CD4-positive, alpha-beta T cell treated with Interleukin-17A for 4 hours (primary cell): ENCODE data around the gene RBM14.
"Not testable (repeated sequence)": the region's sequence is repeated elsewhere in the genome, so short reads cannot be mapped to it uniquely, and the experiment has no call there.

Experiments used
- DNase-seq: peaks from one replicate; pipeline ENCODE4 v3.0.0-alpha.2; 2020; ENCODE audit warnings: mixed read lengths

RBM14 gene

DNA sequence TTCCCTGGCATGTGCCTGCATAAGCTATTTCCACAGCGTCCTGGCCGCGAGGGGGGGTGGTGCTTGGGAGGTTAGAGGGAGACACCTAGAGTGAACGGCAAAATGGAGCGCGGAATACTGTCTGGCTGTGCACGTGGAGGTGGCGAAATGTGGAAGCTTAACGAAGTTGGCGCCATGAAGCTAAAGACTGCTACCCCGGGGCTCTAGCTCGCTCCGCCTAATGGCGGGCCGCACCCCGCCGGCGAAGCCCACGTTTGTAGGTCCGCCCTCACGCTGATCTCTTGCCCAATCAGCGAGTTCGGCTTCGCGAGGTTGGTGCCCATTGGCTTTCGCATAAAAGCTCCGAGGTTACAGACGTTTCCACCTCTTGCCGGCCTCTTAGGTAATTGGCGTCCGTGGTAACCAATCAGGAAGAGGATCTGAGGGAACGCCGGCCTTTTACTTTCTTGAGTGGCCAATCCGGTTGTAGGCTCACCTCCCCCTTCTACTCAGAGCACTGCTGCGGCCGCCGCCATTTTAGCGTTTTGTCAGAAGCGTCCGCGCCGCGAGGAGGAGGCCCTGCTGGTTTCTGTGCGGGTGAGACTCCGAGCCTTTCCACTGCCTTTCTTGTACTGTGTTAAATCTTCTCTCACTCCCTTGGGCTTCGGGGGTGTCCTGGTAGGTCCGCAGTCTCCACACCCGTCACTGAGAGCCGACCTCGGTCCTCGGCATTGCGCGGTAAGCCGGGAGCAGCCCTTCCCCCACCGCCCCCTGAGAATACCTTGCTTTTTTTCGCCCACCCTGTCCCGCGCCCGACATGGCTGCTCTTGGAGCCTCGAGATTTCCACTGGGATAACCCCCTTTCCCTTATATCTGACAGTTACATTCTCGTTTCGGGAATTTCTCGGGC lies 22.0 kb downstream of the RBM14 start, which contains the start of gene RBM4:
RBM4 (plus strand) TSS at position 527 of the 889 bp plus-strand sequence. CDS start 1,009 bp downstream, outside the sequence.
- peak; percentile 94 for DNase-seq

- peak; percentile 32 for DNase-seq
Observed at GRCh38 chr11:66639066-66639813, 22.8 kb downstream of the RBM14 start.

GRCh38 chr11:66639814-66640340 lies 23.4 kb downstream of the RBM14 start:
- DNase-seq = not testable (repeated sequence)

DNA sequence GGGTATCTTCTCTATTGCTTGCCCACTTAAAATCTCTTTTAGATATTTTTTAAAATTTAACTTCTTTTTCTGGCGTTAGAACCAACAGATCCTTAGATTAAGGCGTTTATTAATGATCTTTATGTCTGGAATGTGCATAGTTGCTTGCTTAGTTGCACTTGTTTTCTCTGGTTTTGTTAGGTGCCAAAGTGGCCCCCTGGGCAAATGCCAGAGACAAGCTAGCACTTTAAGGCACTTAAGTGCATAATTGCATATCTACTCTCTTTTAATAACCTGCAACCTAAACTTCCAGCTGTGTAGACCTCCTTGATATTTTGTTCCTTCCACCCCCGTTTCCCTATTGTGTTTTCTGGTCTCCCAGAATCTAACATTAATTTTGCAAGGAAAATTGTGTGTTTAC lies 25.4 kb downstream of the RBM14 start:
- DNase-seq = no peak

DNA sequence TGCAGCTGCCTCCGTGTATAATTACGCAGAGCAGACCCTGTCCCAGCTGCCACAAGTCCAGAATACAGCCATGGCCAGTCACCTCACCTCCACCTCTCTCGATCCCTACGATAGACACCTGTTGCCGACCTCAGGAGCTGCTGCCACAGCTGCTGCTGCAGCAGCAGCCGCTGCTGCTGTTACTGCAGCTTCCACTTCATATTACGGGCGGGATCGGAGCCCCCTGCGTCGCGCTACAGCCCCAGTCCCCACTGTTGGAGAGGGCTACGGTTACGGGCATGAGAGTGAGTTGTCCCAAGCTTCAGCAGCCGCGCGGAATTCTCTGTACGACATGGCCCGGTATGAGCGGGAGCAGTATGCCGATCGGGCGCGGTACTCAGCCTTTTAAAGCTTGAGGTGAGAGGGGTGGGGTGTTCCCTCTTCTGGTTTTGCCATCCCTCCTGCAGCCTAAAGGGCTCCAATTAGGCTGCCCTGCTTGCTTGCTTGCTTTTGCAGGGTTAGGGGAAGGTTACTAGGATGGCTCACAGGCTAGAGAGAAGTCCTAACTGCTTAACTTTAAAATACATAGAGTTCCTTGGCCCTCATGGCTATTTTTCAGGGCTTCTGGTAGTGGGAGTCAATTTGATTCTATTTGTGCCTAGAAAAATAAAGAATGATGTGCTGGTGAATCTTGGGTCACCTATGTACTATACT lies 27.5 kb downstream of the RBM14 start:
- no peak for DNase-seq

GRCh38 chr11:66646828-66647227 lies 30.4 kb downstream of the RBM14 start:
- no peak for DNase-seq

DNA sequence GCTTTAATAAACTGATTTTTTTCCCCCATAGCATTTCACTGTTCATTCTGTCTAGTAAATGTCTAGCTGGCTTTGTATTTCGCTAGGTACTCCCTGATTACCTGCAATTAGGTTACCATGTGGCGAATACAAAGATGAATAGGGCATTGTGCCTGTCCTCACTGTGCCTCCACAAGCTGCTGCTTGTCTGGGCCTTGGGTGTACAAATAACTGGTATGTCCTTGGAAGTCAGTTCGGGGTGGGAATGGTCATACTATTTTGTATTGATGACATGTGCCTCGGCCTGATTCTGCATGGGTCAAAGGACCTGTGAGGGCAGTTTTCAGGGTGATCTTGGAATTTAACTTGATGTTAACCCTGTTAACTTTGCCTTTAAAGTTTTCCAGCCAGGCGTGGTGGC lies 33.5 kb downstream of the RBM14 start:
- no peak for DNase-seq

- DNase-seq = no peak
Observed at GRCh38 chr11:66651016-66651415, 34.6 kb downstream of the RBM14 start.

- no peak for DNase-seq
Observed at GRCh38 chr11:66652651-66653050, 36.2 kb downstream of the RBM14 start.

DNA sequence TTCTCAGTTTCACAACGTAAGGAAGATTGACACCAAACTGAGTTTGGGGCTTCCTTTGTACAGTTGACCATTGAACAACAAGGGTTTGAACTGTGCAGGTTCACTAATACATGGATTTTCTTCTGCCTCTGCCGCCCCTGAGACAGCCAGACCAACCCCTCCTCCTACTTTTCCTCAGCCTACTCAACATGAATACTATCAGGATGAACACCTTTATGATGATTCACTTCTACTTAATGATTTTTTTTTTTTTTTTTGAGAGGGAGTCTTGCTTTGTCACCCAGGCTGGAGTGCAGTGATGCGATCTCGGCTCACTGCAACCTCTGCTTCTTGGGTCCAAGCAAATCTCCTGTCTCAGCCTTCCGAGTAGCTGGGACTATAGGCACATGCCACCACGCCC lies 36.7 kb downstream of the RBM14 start:
- no peak for DNase-seq

DNA sequence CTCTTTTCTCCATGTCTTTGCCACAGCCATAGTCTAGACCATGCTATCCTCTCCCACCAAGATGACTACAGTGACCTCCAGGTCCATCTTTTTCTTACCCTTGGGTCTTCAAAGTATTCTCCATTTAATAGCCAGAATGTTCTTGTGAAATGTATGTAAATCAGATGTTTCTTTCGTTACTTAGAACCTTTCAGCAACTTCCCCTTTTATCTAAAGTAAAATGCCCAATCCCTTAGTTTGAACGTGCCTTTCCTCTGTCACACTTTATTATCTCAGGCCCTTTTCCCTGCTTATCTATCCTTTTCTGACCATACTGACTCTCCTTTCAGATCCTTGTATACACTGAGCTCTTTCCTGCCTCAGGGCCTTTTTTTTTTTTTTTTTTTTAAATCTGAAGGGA lies 43.3 kb downstream of the RBM14 start:
- DNase-seq = no peak

DNA sequence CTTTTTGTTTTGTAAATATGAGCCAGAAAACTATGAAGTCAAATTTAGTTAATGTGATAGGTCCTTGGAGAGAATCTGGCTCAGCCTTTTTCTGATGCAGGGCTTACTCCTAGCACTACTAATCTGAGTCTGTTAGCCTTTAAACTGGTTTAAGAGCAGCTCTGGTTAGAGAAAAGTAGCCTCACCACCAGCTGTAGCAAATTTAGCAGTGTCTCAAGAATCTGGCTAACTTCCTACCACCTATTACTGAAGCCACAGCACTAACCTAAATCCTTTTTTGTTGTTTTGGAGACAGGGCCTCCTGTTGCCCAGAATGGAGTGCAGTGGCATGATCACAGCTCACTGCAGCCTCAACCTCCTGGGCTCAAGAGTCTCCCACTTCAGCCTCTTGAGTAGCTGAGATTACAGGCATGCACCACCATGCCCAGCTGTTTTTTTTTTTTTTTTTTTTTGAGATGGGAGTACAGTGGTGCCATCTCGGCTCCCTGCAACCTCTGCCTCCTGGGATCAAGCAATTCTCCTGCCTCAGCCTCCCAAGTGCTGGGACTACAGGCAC lies 47.4 kb downstream of the RBM14 start:
- DNase-seq = no peak

DNA sequence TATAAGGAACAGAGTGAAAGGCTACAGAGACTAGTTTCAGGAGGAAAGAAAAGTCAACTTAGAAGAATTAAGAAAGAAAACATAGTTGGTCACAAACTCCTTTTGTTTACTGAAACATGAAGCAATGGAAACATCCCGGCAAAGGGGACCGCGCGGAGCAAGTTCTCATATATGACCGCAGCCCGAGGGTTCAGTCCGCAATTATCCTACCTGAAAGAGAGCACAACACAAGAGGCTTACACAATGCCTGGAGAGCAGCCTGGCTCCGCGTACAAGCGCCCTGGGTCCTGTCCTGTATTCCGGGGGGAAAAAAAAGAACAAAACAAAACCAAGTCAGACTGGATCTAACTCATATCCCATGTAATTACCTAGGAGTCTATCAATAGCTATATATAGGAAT lies 48.9 kb downstream of the RBM14 start:
- no peak for DNase-seq

- DNase-seq = no peak
Observed at GRCh38 chr11:66670816-66671215, 54.4 kb downstream of the RBM14 start.

DNA sequence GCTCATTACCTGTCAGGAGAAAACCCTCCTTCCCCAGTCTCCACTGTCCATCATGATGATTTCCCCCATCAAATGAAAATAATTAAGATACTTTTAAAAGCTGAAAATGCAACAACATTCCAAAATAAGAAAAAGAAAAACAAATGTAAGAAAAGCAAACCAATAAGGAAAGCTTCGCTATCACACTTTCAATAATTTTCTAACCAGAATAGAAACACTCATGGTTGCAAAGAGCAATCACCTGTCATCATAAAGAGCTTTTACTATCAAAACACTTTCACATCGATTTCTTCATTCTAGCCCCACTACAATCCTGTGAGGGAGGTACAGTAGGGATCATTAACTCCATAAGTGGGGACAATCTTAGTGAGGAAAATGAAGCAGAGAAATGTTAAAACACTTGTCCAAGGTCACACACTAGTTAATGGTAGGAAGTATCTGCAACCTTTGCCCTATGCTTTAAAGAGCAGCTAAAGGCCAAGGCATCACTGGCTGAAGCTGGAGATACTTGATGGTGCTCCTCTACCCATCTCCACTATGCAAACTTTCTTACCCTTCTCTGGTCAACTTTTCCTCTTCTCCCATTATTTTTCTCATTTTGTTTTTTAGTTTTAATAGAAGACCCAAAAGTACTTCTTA lies 58.7 kb downstream of the RBM14 start:
- no peak for DNase-seq

- DNase-seq = no peak
Observed at GRCh38 chr11:66676282-66676919, 60.0 kb downstream of the RBM14 start.
